DLD1 (cell line): ENCODE data around the gene HMGN1.

Experiments
- in situ Hi-C: cut with HindIII; loops from 2 replicates; pipeline ENCODE4 v1.10.0; 2017; ENCODE audit warnings: low sequenced_read_pairs

HMGN1 gene

DNA sequence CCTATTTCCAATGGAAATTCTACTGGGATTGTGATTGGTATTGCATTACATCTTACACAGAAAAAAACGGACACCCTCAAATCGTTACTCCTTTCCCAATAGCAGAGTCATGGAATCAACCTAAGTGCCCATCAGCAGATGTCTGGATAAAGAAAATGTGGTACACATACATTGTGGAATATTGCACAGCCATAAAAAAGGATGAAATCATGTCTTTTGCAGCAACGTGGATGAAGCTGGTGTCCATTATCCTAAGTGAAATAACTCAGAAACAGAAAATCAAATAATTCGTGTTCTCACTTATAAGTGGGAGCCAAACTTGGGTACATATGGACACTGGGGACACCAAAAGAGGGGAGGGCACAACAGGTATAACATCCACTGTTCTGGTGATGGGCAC lies 14.3 kb downstream of the HMGN1 start:
- in situ Hi-C loops, result no loop called here

DNA sequence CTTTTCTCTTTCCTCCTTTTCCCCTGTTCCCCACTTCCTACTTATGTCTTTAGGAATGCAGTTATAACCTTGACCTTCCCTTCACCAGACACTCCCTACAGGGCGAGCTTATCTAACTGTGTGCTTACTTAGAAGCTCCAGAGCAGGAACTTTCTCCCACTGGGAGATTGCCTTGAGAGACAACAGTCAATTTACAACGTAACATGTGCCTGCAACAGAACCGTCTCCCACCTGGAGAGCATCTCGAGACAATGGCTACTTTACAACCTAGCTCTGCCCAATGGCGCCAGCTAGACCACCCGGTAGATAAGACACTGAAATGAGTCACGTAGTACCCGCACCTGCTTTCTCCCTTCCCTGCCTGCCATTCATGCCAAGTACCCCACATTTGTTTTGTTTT lies 16.7 kb downstream of the HMGN1 start:
- in situ Hi-C loops, result no loop called here

DNA sequence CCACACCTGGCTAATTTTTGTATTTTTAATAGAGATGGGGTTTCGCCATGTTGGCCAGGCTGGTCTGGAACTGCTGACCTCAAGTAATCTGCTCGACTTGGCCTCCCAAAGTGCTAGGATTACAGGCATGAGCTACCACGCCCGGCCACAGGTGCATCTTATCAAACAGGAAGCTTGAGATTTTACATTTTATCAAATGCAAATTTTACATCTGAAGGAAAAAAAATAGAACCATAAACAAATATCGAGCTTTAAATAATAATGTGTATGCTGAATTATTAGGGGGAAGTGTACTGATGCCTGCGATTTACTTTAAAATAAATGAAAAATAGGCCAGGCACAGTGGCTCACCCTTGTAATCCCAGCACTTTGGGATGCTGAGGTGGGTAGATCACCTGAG lies 18.9 kb downstream of the HMGN1 start:
- in situ Hi-C loops, result no loop called here

DNA sequence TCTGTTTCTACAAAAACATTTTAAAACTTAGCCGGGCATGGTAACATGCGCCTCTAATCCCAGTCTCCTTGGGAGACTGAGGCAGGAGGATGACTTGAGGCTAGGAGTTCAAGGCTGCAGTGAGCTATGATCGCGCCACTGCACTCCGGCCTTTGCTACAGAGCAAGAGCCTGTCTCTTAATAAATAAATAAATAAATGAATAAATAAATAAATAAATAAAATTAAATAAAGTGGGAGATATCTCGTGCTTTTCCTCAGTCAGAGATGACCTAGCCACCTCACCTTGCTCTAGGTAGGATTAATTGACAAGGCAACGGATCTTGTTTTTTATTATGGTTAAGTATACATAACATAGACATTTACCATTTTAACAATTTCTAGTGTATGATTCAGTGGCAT lies 21.2 kb downstream of the HMGN1 start:
- in situ Hi-C loops, result no loop called here

DNA sequence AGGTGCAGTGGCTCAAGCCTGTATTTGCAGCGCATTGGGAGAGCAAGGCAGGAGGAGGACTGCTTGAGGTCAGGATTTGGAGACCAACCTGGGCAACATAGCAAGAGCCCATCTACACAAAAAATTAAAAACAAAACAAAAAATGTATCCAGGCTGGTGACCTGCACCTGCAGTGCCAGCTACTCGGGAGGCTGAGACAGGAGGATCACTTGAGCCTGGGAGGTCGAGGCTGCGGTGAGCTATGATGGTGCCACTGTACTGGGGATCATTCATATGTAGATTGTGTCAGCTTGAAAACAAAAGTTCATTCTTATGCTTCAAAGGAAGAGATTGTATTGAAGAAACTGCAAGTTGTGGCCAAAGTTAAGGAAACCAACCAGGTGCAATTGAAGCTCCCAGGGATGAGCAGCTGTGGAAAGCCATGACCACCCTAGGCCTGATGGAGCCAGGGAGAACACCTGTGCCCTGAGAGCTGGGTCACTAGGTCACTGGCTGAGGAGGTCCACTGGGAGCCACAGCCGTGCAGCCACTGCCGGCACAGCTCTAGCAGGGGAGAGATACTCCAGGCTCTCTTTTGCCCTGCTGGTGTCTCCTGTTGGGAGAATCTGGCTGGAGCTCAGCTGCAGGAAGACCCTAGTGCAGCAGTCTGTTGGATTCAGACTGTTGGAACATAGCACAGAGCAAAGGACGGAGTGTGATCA lies 22.1 kb downstream of the HMGN1 start:
- in situ Hi-C loops, result no loop called here

DNA sequence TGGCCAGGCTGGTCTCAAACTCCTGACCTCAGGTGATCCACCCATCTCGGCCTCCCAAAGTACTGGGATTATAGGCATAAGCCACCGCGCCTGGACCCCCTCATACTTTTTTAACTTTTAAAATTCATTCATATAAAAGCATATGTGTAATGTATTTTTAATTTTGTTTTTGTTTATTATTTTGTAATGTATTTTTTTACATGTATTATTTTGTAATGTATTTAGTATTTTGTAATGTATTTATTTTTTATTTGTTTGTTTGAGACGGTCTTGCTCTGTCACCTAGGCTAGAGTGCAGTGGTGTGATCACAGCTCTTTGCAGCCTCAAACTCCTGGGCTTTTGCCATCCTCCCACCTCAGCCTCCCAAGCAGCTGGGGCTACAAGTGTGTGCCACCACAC lies 23.4 kb downstream of the HMGN1 start:
- in situ Hi-C loops, result no loop called here

DNA sequence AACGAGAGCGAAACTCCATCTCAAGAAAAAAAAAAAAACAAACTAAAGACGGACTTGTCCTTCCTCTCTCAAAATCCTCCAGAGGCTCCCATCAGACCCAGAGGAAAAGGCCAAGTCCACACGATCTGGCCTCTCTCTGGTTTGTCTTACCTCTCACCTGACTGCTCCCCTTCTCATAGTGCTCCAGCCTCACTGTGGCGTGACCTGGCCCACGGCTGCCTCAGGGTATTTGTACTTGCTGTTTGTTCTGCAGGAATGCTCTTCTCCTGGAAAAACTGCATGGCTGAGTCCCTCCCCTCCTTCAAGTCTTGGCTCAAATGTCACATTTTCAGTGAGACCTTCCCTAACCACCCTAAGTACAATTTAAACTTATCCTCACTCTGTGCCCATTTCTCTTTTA lies 27.5 kb downstream of the HMGN1 start:
- in situ Hi-C loops, result no loop called here

DNA sequence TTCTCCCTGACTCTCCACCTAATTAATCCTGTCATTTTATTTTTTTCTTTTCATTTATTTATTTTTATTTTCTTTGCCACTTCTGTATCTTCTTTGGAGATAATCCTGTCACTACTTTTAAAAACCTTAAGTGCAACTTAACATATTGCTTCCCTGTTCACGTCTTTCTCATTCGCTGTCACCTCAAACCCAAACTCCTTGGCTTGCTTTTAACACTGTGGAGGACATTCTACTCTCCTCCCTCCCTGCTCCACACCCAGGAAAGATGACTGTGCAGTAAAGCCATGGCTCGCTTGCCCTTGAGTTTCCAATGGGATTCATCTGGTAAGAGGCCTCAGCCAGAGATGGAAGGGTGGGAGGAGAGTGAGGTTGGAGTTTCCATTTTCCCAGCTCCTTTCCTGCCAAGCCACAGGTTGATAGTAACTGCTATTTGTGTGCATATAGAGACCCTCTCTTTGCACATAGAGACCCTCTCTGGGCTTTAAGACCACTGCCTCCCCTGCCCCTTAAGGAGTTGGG lies 29.0 kb downstream of the HMGN1 start:
- in situ Hi-C loops, result no loop called here

DNA sequence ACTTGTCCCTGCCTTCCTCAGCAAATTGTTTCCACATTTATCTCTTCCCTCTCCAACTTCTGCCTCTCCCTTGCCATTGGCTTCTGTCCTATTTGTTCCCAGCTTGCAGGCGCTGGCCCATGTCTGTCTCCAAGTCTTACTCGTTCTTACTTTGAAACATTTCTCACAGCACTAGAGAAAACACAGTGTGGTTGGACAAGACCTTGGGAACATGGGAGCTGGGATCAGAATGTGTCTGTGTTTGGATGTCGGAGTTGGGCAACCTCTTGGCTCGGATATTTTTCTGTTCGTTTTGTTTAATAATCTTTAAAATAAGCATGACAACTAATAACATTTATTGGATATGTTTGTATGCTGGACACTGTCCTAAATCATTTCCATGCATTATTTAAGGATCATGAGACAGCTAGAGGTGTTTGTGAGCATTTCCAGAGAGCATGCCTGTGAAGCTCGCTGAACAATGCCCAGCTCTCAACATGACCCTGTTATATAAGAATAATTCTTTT lies 29.6 kb downstream of the HMGN1 start:
- in situ Hi-C loops, result no loop called here

DNA sequence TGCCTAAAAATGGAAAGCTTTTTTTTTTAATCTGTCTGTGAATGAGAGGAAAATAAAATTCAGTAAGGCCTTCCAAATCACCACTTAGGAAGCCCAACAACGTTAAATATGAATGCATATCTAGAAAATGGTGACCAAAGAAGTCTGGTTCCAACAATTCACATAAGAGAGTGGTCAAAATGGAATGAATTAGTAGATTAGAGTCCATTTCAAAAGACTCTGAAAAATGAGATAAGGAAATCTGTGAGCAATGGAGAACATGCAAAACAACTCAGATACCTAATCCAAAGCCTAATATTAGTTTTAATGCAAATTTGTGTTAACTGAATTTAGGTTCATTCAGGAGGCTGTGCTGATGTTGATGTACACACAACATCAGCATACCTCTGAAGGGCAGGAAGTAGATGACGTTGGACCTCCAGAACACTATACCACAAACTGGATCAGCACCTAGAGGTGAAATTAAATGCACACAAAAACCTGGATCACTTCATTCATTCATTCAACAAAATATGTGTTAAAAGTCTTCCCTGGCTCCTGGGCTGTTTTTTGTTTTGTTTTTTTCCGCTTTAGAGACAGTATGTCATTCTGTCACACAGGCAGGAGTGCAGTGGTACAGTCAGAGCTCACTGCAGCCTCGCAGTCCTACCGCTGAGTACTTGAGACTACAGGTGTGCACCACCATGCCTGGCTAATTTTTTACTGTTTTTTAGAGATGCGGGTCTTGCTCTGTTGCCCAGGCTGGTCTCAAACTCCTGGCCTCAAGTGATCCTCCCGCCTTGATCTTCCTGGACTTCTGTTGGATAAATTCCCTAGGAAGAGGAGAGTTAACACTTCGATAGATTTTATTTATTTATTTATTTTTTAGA lies 30.6 kb downstream of the HMGN1 start:
- in situ Hi-C loops, result no loop called here

DNA sequence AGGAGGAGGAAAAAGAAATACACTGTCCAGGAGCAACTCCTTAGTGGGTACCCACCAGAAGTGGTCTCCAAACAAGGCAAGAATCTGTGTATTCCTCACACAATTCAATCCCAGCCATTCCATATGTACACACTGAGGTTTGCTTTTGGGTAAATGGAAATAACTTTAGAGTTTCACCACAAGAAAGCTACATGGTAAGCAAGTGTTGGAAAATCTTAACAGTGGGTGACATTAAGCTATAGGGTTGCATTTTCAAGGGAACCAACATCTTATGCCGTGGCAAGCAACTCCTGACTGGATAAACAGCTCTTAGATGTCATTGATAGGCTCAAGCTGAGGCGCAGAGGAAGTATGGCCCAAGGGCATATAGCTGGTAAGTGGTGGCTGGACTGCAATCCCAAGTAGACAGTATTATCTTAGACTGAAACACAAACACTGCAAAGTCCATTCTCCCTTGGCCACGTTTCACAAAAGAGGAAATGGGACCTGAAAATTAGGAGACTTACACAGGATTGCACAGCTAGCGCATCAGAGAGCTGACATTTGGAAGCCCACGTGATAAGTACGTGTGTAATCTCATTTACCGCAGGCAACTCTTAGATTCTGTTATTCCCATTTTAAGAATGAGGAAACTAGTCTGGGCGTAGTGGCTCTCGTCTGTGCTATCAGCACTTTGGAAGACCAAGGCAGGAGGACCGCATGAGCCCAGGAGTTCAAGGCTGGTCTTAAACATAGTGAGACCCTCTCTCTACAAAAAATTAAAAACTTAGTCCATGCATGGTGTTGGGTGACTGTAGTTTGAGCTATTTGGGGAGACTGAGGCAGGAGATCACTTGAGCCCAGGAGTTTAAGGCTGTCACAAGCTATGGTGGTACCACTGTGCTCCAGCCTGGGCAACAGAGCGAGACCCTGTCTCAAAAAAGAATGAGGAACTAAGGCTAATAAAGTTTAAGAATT lies 31.5 kb downstream of the HMGN1 start:
- in situ Hi-C loops, result no loop called here

DNA sequence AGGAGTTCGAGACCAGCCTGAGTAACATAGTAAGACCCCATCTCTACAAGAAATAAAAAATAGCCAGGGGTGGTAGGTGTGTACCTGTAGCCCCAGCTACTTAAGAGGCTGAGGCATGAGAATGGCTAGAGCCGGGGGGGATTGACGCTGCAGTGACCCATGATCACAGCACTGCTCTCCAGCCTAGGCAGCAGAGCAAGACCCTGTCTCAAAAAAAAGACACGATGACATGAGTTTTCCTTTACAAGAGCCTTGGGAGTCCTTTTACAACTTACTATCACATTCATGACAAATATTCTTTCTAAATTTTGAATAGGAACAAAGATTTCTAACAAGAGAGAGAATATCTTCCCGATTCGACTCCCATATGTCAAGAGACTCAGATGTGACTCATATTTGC lies 32.2 kb downstream of the HMGN1 start:
- in situ Hi-C loops, result no loop called here

DNA sequence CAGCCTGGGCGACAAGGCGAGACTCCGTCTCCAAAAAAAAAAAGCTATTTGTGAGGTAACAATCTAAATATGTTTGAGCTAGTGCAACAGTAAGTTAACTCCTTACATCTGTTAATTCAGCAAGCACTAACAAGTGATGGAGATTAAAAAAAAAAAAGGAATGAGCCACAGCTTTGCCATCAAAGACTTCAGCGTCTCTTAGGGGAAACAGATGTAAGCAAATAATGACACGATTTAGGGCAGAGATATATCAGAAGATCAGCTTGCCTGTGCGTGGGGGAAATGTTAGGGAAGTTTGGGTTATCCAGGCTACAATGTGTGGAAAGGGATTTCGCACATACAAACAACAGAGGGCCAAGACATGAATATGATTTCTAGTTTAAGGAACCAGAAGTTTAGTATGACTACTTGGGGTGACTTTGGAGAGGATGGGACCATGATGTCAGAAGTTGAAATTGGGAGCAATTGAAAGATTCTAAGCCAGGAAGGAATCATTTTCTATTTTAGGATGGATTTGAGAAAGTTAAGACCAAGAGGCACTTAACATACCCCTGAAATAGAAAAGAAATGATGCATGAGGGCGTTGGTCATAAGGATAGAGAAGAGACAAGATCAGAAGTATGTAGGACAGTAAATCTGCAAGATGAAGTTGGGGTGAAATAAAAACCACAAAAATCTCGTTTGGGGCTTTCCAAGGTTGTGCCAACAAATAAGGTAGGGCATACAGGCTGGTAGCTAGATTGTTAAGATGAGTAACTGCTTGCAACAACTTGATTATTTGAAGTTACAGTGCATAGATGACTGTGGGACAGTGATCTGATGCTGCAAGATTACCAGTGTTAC lies 33.1 kb downstream of the HMGN1 start:
- in situ Hi-C loops, result no loop called here

DNA sequence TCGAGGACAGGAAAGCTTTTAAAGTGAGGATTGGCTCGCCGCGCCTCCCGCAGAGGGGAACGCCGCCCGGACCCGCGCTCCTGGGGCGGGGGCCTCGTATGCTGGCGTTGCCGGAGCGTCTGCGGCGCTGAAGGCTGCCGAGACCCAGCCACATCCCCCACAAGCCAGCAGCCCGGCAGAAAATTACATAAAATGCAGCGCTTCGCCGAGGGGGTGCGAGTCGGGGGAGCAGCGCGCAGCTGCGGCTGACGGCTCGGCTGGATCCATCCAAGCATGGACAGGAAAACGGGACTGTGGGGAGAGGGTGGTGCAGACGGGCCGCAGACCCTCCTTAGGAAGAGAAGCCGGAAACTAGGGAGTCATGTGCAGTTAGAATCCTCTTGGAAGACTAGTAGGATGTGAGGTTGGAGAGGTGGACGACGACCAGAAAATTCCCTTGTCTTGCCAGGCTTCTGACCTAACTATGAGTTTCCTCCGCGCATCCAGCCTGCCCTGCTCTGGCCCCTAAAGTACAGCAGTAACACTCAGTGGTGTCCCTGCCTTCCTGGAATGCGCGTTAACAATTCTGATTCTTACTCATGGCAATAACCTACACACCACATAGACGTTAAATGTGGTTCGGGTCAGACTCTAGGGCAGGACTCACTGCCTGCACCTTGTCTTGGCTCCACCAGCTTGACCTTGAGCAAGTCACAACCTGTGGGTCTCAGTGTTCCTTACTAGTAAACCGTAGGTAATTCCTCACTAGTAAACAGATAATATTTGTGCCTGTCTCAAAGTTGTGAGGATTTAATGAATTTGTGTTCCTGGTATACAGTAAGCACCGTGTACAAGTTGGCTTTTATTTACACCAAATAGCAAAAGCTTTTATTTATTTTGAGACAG lies 34.5 kb downstream of the HMGN1 start:
- in situ Hi-C loops, result no loop called here

DNA sequence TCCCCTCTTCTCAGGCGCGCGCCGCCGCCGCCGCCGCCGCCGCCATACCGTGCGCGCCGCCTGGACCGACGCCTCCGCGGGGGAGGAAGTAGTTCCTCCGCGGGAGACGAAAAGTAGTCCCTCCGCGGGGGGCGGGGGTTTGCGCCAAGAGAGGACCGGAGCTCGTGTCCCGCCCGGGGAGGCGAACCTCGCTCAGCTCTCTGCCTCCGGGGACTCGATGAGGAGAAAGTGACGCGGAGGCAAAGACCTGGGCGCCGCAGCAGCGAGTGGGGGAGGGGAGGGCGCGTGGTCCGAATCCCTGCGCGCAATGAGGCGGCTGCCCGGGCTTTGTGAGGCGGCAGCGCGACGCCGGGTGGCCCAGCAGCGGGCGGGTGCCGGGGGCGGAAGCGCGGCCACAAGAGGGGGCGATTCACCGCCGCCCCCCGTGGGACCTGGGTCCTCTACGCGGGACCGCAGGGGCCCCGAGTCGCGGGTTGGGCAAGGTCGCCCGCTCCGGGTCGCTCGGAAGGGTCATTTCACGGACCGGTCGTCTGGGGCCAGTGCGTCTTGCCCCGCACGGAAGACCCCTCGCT lies 35.2 kb downstream of the HMGN1 start, which contains the start of gene BRWD1:
Gene BRWD1, minus strand, starts transcription at position 62 of the 572 bp plus-strand sequence. CDS start 141 bp downstream, outside the sequence.
- in situ Hi-C loops, result no loop called here

DNA sequence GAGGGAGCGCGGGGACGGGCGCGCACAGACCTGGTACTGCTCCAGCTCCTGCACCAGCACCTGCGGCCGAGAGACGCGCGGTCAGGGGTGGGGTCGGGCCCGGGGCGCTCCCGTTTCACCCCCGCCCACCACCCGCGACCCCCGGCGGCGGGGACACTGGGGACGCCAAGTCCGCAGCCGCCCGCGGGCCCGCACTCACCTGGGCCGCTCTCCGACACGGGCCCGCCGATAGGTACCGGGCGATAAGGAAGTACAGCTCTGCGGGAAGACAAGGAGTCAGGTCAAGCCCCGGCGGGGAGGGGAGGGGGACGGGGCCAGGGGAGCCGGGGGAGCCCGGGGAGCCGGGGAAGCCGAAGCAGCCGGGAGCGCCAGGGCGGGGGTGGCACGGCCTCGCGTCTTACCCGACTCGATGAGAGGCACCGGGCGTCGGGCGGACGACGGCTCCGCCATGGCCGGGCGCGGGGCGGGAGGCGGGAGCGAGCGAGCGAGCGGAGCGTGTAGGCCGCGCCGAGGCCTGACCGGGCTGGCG lies 35.8 kb downstream of the HMGN1 start:
- in situ Hi-C loops, result no loop called here

DNA sequence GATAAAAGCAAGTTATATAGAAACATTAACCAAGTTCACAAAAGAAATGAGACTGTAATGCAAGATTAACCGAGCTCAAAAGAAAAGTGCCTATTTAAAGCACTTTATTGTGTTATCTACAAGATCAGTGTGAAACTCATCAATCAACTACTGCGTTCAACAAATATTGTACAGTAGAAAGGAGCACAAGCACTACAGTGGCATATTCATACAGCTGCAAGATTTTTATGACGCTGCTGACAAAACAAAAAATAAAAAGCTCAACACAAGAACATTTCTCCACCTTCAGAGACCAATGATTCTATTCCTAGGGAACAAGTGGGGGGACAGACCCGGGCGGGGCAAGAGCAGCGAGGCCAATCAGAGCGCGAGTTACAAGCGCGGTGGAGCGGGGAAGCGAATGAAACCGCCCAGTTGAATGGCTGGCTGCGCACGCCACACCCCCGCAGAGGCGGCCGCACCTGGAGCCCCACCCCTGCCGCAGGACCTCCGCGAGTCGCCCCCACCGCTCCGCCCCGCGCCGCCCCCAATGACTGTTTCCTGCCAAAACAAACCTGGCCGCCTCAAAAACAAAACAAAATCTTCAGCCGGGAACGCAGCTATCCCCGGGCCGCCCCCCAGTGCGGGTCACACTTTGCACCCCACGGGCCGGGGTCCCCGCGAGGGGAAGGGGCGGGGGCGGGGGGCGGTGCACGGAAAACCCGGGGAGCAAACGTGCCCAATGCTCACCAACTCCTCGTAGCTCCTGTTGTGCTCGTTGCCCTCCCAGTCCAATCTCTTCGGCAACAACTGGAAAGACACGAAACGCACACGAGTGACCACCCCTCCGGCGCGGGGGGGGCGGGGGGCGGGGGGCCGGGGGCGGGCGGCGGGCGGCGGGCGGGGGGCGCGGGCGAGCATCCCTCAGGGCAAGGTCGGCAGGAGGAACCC lies 36.5 kb downstream of the HMGN1 start:
- in situ Hi-C loops, result no loop called here
